Neural progenitor cell (in vitro differentiated cells): ENCODE data around the gene REC114. TPM values are rescaled to one million over a fixed set of nuclear protein-coding genes. Genes with fewer than 3 reads are reported as not detected.

Experiments
- DNase-seq: peaks from one replicate; pipeline ENCODE4 v3.0.0-alpha.2; 2016; ENCODE audit warnings: low spot score
- H2AFZ ChIP-seq: fragments of 200-600 bp; sonication (generic); replicated peaks from 2 replicates; pipeline ENCODE4 v1.6.1; 2016; ENCODE audit warnings: antibody characterized with exemption
- H3F3A ChIP-seq: fragments of 200-600 bp; sonication (generic); 2 replicates; pipeline ENCODE4 v1.6.1; 2016; ENCODE audit warnings: antibody characterized with exemption, low read depth
- H3K27ac ChIP-seq: fragments of 200-600 bp; sonication (generic); 2 replicates; pipeline ENCODE4 v1.5.1; 2016; ENCODE audit warnings: mild to moderate bottlenecking
- H3K27me3 ChIP-seq: fragments of 200-600 bp; sonication (generic); 2 replicates; pipeline ENCODE4 v1.6.1; 2016; ENCODE audit warnings: mild to moderate bottlenecking, moderate library complexity
- H3K36me3 ChIP-seq: fragments of 200-600 bp; sonication (generic); 2 replicates; pipeline ENCODE4 v1.5.1; 2016
- H3K4me1 ChIP-seq: fragments of 200-600 bp; sonication (generic); 2 replicates; pipeline ENCODE4 v1.6.1; 2016; ENCODE audit warnings: mixed run types
- H3K4me2 ChIP-seq: fragments of 200-600 bp; sonication (generic); 2 replicates; pipeline ENCODE4 v1.6.1; 2016
- H3K4me3 ChIP-seq: fragments of 200-600 bp; sonication (generic); 2 replicates; pipeline ENCODE4 v1.5.1; 2016
- H3K79me2 ChIP-seq: fragments of 200-600 bp; sonication (generic); 2 replicates; pipeline ENCODE4 v1.6.1; 2016; ENCODE audit warnings: low read depth
- H3K9ac ChIP-seq: fragments of 200-600 bp; sonication (generic); 2 replicates; pipeline ENCODE4 v1.6.1; 2016
- H3K9me3 ChIP-seq: fragments of 200-600 bp; sonication (generic); 2 replicates; pipeline ENCODE4 v1.5.1; 2016; ENCODE audit warnings: low read depth
- H4K20me1 ChIP-seq: fragments of 200-600 bp; sonication (generic); 2 replicates; pipeline ENCODE4 v1.6.1; 2016; ENCODE audit warnings: low read depth
- H3K27ac Mint-ChIP-seq: 3 replicates; pipeline ENCODE4 v1.8.0; 2021; ENCODE audit warnings: mixed read lengths
- H3K27me3 Mint-ChIP-seq: 2 replicates; pipeline ENCODE4 v1.8.0; 2022; ENCODE audit warnings: low read depth, mild to moderate bottlenecking, inconsistent platforms, moderate library complexity, mixed read lengths; ENCODE audit not compliant: insufficient read depth
- H3K36me3 Mint-ChIP-seq: 3 replicates; pipeline ENCODE4 v1.8.0; 2021; ENCODE audit warnings: mixed read lengths
- H3K4me1 Mint-ChIP-seq: 3 replicates; pipeline ENCODE4 v1.8.0; 2021; ENCODE audit warnings: mixed read lengths
- H3K4me3 Mint-ChIP-seq: 3 replicates; pipeline ENCODE4 v1.8.0; 2021; ENCODE audit warnings: mild to moderate bottlenecking, moderate library complexity, mixed read lengths
- H3K9me3 Mint-ChIP-seq: 3 replicates; pipeline ENCODE4 v1.8.0; 2020; ENCODE audit warnings: mixed read lengths
- CTCF ChIP-seq: fragments of 200-600 bp; sonication (generic); IDR thresholded peaks from 2 replicates; pipeline ENCODE4 v1.5.1; 2017; ENCODE audit warnings: antibody characterized with exemption, mild to moderate bottlenecking
- EZH2 ChIP-seq: fragments of 200-600 bp; sonication (generic); IDR thresholded peaks from 2 replicates; pipeline ENCODE4 v1.6.1; 2017; ENCODE audit warnings: antibody characterized with exemption, mild to moderate bottlenecking, moderate library complexity
- EZH2phosphoT487 ChIP-seq: fragments of 200-600 bp; sonication (generic); IDR thresholded peaks from 2 replicates; pipeline ENCODE4 v1.6.1; 2017; ENCODE audit warnings: antibody characterized with exemption
- total RNA-seq: library from RNA; depleted of rRNA; stranded (reverse); fragments of >200 nt; gene quantifications from 2 replicates; pipeline ENCODE4 v1.2.3, GENCODE V29; 2015; ENCODE audit warnings: low replicate concordance

The REC114 gene
- total RNA-seq, 1 donor from 2014 or later: not detected

- no peaks in the 10 kb centered on the region for H3K79me2 ChIP-seq
- DNase-seq: no peak
- H3K4me2 ChIP-seq: no peak overlapping the region
- H3F3A ChIP-seq: no peaks in the 10 kb centered on the region
- no peak overlapping the region for H3K27ac ChIP-seq
- Mint-ChIP-seq H3K4me3 (no peak overlapping the region), H3K9me3 (no peaks in the 10 kb centered on the region), H3K27ac (no peak overlapping the region), H3K27me3 (peaks cover 3% of the 10 kb centered on the region), H3K4me1 (no peaks in the 10 kb centered on the region), H3K36me3 (no peaks in the 10 kb centered on the region)
- no peaks in the 10 kb centered on the region for H3K4me1 ChIP-seq
- H2AFZ ChIP-seq: no peak overlapping the region
- H3K9me3 ChIP-seq: no peaks in the 10 kb centered on the region
- H3K27me3 ChIP-seq: no peaks in the 10 kb centered on the region
- no peaks in the 10 kb centered on the region for H4K20me1 ChIP-seq
- TF ChIP-seq EZH2: no peak
- TF ChIP-seq CTCF: no peak
- no peak for TF ChIP-seq EZH2phosphoT487
- no peak overlapping the region for H3K9ac ChIP-seq
- H3K36me3 ChIP-seq: no peaks in the 10 kb centered on the region
- no peak overlapping the region for H3K4me3 ChIP-seq
These were observed 45.7 kb downstream of the REC114 start for GRCh38 chr15:73488698-73489097.

- no peak overlapping the region for H2AFZ ChIP-seq
- H3K9ac ChIP-seq: no peak overlapping the region
- no peak overlapping the region for H3K27ac ChIP-seq
- H3K4me1 Mint-ChIP-seq: no peaks in the 10 kb centered on the region
- peaks cover under 1% of the 10 kb centered on the region for H3K27me3 Mint-ChIP-seq
- TF ChIP-seq EZH2 (no peak), EZH2phosphoT487 (no peak)
- no peak overlapping the region for H3K27ac Mint-ChIP-seq
- H3K27me3 ChIP-seq: no peaks in the 10 kb centered on the region
- no peak for DNase-seq
- H3K4me2 ChIP-seq: no peak overlapping the region
- no peaks in the 10 kb centered on the region for H3K9me3 ChIP-seq
- H3K36me3 Mint-ChIP-seq: no peaks in the 10 kb centered on the region
- H4K20me1 ChIP-seq: no peaks in the 10 kb centered on the region
- no peaks in the 10 kb centered on the region for H3K36me3 ChIP-seq
- H3F3A ChIP-seq: no peaks in the 10 kb centered on the region
- no peaks in the 10 kb centered on the region for H3K79me2 ChIP-seq
- H3K9me3 Mint-ChIP-seq: no peaks in the 10 kb centered on the region
- H3K4me1 ChIP-seq: no peaks in the 10 kb centered on the region
- no peak overlapping the region for H3K4me3 Mint-ChIP-seq
- H3K4me3 ChIP-seq: no peak overlapping the region
These were observed 51.0 kb downstream of the REC114 start for GRCh38 chr15:73493922-73494321.

GRCh38 chr15:73495181-73495580 lies 52.2 kb downstream of the REC114 start:
- Histone ChIP-seq H3K4me1 (no peaks in the 10 kb centered on the region), H3K27ac (no peak overlapping the region), H2AFZ (no peak overlapping the region), H3K79me2 (no peaks in the 10 kb centered on the region), H3K4me2 (no peak overlapping the region), H3K9ac (no peak overlapping the region), H3K36me3 (no peaks in the 10 kb centered on the region), H3K9me3 (no peaks in the 10 kb centered on the region), H4K20me1 (no peaks in the 10 kb centered on the region), H3K4me3 (no peak overlapping the region), H3F3A (no peaks in the 10 kb centered on the region), H3K27me3 (no peaks in the 10 kb centered on the region)
- H3K4me1 Mint-ChIP-seq: no peaks in the 10 kb centered on the region
- no peaks in the 10 kb centered on the region for H3K36me3 Mint-ChIP-seq
- DNase-seq: no peak
- no peaks in the 10 kb centered on the region for H3K9me3 Mint-ChIP-seq
- no peaks in the 10 kb centered on the region for H3K27me3 Mint-ChIP-seq
- H3K4me3 Mint-ChIP-seq: no peak overlapping the region
- H3K27ac Mint-ChIP-seq: no peak overlapping the region
- no peak for TF ChIP-seq CTCF
- no peak for TF ChIP-seq EZH2
- TF ChIP-seq EZH2phosphoT487: no peak

- H3K9me3 ChIP-seq: no peaks in the 10 kb centered on the region
- Mint-ChIP-seq H3K36me3 (no peaks in the 10 kb centered on the region), H3K4me1 (no peaks in the 10 kb centered on the region), H3K4me3 (no peak overlapping the region), H3K27ac (no peak overlapping the region), H3K9me3 (no peaks in the 10 kb centered on the region), H3K27me3 (no peaks in the 10 kb centered on the region)
- no peak overlapping the region for H3K9ac ChIP-seq
- no peaks in the 10 kb centered on the region for H3F3A ChIP-seq
- H4K20me1 ChIP-seq: no peaks in the 10 kb centered on the region
- no peak overlapping the region for H3K4me3 ChIP-seq
- no peaks in the 10 kb centered on the region for H3K36me3 ChIP-seq
- H3K4me1 ChIP-seq: no peaks in the 10 kb centered on the region
- no peaks in the 10 kb centered on the region for H3K27me3 ChIP-seq
- no peak overlapping the region for H3K4me2 ChIP-seq
- no peak for TF ChIP-seq EZH2phosphoT487
- no peak for TF ChIP-seq CTCF
- no peak for TF ChIP-seq EZH2
- no peak overlapping the region for H3K27ac ChIP-seq
- no peak overlapping the region for H2AFZ ChIP-seq
- H3K79me2 ChIP-seq: no peaks in the 10 kb centered on the region
- no peak for DNase-seq
These were observed 57.7 kb downstream of the REC114 start for GRCh38 chr15:73500696-73501095.
